ENCODE data around the gene EEFSEC. TPM values are rescaled to one million over a fixed set of nuclear protein-coding genes. Genes with fewer than 3 reads are reported as not detected.

The EEFSEC gene
- total RNA-seq, 2 experiments from 2014 or later, result 21.7 to 23.1 TPM

DNA sequence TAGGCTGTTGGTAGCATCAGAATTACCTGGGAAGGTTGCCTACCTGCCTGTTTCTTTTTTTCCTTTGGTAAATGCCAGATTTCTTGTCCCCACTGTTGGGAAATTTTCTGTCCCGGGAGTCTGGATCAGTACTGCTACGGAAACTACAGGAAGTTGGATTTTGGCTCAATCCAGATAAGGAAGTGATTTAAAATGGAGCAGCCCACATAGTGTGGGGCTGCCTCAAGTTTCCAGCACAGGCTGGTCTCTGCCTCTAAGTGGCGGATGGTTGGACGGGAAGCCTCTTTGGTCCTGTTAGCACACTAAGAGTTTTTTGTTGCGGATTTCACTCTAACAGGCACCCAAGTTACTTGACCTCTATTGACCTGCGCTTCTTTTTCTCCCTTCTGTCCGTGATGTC lies 54.7 kb downstream of the EEFSEC start:
- Mint-ChIP-seq H3K4me1 (ENCODE audit: low read depth) (no peaks in the 10 kb centered on the region), H3K27ac (no peak overlapping the region), H3K4me3 (no peak overlapping the region), H3K36me3 (ENCODE audit: low read depth) (no peaks in the 10 kb centered on the region), H3K27me3 (ENCODE audit: low read depth) (no peaks in the 10 kb centered on the region), H3K9me3 (ENCODE audit: insufficient read depth) (no peaks in the 10 kb centered on the region)
- DNase-seq (no peak), ATAC-seq (no peak)
- POLR2A ChIA-PET, result no interaction called here
- CTCF ChIA-PET, result no interaction called here

DNA sequence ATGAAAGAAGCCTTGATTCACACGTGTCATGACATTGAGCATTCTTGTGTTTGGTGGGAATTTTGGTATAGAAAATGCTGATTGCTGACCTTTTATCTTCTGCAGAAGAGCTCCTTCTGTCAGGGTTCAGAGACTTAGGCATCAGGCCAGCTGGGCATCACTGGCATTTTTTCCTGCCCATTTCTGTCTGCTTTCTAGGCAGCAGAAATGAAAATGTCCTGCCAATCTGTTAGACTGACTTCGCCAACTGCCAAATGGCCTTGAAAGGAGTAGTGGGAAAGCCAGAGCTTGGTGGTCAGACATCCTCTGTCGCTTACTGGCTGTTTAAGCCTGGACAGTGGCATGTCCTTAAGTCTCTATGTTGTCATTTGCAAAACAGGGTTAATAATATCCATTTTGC lies 57.4 kb downstream of the EEFSEC start:
- ChIA-PET CTCF (no interaction called here), POLR2A (no interaction called here)
- ATAC-seq (no peak), DNase-seq (no peak)
- no peaks in the 10 kb centered on the region for H3K36me3 Mint-ChIP-seq (ENCODE audit: low read depth)
- H3K4me1 Mint-ChIP-seq (ENCODE audit: low read depth), result no peaks in the 10 kb centered on the region
- no peak overlapping the region for H3K4me3 Mint-ChIP-seq
- no peak overlapping the region for H3K27ac Mint-ChIP-seq
- no peaks in the 10 kb centered on the region for H3K27me3 Mint-ChIP-seq (ENCODE audit: low read depth)
- no peaks in the 10 kb centered on the region for H3K9me3 Mint-ChIP-seq (ENCODE audit: insufficient read depth)

DNA sequence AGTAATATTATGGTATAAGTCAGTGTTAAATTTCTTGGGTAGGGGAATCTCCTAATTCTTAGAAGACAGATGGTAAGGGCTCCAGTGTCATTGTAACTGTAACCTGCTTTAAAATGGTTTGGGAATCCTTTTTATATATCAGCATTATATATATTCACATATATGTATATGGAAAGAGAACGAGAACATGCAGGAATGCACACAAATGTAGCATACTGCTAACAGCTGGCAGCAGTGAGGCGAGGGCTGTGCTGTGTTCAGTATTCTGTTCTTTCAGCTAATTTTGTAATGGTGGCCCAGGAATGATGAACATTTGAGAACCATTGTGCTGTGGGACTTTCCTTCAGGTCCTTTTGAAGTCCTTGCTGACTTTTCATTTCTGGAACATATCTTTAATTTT lies 60.8 kb downstream of the EEFSEC start:
- no peak for DNase-seq
- Mint-ChIP-seq H3K9me3 (ENCODE audit: insufficient read depth) (no peaks in the 10 kb centered on the region), H3K36me3 (ENCODE audit: low read depth) (peaks cover 1% of the 10 kb centered on the region), H3K27ac (no peak overlapping the region), H3K4me1 (ENCODE audit: low read depth) (peaks cover 5% of the 10 kb centered on the region), H3K4me3 (no peak overlapping the region), H3K27me3 (ENCODE audit: low read depth) (no peaks in the 10 kb centered on the region)
- ChIA-PET POLR2A (no interaction called here), CTCF (no interaction called here)
- ATAC-seq, result no peak

DNA sequence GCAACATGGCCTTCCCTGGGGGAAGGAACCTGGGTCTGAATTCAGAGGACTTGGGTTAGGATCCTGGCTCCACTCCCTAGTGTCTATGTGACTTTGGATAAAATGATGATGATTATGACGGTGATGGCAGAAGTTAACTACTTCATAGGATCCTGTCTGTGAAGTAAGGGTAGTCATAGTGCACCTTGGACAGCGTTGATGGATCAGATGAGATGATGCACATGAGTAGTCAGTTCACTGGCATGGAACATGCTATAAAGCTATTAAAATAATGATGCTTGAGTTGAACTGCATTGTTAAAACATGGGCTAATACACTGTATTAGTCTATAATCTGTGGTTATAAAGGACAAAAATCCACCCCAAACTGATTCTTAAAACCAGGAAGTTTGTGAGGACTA lies 62.0 kb downstream of the EEFSEC start:
- ChIA-PET POLR2A (no interaction called here), CTCF (no interaction called here)
- Mint-ChIP-seq H3K27me3 (ENCODE audit: low read depth) (no peaks in the 10 kb centered on the region), H3K9me3 (ENCODE audit: insufficient read depth) (peaks cover 4% of the 10 kb centered on the region), H3K27ac (no peak overlapping the region), H3K4me3 (no peak overlapping the region), H3K4me1 (ENCODE audit: low read depth) (peaks cover 5% of the 10 kb centered on the region), H3K36me3 (ENCODE audit: low read depth) (peaks cover 10% of the 10 kb centered on the region)
- no peak for DNase-seq
- no peak for ATAC-seq

DNA sequence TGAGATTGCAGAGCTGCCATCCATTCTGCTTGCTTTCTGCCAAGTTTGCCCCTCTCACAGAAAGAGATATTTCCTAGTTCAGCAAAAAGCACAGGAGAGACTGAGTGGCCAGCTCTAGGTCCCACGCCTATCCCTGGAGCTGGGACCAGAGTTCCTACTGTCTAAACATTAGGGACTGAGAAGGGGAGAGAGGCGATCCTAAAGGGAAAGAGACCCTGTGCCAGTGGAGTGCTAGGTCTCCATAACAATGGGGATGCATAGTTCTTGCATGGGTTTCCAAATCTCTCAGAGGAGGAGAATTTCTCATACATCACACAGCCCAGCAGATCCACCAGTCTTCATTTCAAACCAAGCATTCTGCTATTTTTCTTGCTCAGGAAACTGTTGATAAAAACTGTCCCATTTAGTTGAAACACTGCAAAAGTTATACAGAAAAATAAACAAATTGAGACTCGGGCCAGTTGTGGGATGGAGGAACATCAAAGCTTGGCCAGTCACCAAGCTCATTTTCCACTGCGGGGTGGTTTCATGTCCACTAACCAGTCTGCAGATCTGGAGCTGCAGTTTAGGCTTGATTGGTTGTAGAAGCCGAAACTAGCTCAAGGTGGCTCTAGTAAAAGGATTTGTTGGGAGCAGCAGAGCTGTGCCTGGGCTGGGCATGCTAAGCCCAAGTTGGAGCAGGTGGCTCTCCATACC lies 62.7 kb downstream of the EEFSEC start:
- CTCF ChIA-PET, result no interaction called here
- H3K27me3 Mint-ChIP-seq (ENCODE audit: low read depth), result no peaks in the 10 kb centered on the region
- POLR2A ChIA-PET, result interaction anchor here (1.0 kb wide), 1 partner anchor 11 kb away, joined by 3 read pairs; no protein-coding TSS in a partner anchor
- H3K27ac Mint-ChIP-seq, result no peak overlapping the region
- no peak for DNase-seq
- H3K36me3 Mint-ChIP-seq (ENCODE audit: low read depth), result peaks cover 15% of the 10 kb centered on the region
- peaks cover 5% of the 10 kb centered on the region for H3K4me1 Mint-ChIP-seq (ENCODE audit: low read depth)
- ATAC-seq, result no peak
- H3K4me3 Mint-ChIP-seq, result no peak overlapping the region
- peaks cover 4% of the 10 kb centered on the region for H3K9me3 Mint-ChIP-seq (ENCODE audit: insufficient read depth)

DNA sequence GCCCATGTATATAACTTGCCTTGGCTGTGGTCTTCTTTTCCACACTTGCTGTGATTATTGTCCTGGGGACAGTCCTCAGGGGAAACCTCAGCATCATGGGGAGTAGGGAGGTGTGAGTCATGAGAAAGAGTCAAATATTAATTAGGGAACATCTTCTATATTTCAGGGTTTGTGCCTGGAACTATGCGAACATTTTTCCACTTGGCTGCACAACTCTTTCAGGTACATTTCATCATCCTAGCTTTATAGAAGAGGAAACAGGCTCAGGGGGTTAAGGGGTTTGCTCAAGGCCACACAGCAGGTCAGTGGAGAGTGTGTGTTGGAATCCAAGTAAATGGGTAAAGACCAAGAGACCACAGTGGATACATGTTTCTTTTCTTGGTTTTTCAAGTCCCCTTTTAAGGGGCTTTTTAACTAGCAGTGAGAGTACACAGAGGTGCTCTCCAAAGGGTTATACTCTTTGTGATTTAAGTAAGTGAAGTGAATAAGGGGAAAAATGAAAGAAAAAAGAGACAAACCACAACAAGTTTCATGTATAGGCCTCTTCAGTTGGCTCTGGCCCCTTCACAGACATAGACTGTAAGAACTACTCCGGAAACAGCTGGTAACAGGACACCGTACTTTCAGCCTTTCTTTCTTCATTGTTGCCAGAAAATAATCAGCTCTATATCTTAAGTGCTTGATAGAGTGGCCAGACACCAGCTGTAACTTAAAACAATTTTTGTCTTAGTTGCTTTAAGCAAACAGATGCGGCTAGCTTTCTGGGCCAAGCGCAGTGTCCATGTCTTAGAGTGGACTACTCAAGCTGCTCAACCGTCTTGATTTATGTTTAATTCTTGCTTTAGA lies 64.6 kb downstream of the EEFSEC start:
- POLR2A ChIA-PET, result no interaction called here
- ATAC-seq (no peak), DNase-seq (no peak)
- Mint-ChIP-seq H3K4me1 (ENCODE audit: low read depth) (peaks cover 5% of the 10 kb centered on the region), H3K4me3 (no peak overlapping the region), H3K27ac (no peak overlapping the region), H3K9me3 (ENCODE audit: insufficient read depth) (peaks cover 9% of the 10 kb centered on the region), H3K36me3 (ENCODE audit: low read depth) (peaks cover 20% of the 10 kb centered on the region), H3K27me3 (ENCODE audit: low read depth) (no peaks in the 10 kb centered on the region)
- CTCF ChIA-PET, result interaction anchor here (1.3 to 1.4 kb wide), 2 partner anchors 8 to 104 kb away, joined by 3 read pairs; no protein-coding TSS in a partner anchor

DNA sequence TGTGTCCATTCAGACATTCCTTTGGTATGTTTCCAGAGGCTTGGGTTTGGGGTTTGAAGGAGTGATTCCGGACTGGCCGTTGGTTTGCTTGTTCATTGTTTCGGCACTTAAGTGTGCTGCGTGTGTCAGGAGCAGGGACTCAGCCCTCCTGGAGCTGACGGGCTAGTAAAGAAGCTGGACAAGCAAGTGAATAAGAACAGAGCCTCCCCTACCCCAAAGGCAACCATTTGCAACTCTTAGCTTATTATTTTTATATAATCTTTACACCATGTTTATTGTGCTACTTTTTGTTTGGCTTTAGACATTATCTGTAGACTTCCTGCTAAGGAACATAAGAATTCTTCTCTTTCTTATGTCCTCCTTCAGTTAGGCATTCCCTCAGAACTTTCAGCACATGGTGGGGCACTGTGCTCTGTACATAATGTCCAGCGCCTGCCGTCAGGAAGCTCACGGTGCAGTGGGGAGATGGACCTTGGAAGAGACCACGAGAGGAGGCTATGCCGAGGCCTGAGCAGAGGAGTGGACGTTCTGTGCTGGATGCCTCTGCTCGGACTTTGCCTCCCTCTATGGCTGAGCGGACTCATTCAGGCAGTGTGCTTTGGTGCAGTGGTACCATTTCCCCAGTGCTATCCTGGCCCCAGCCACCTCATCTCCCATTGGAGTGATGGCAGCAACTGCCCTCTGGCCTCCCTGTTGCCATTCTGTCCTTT lies 65.4 kb downstream of the EEFSEC start:
- Mint-ChIP-seq H3K36me3 (ENCODE audit: low read depth) (peaks cover 27% of the 10 kb centered on the region), H3K27me3 (ENCODE audit: low read depth) (no peaks in the 10 kb centered on the region), H3K9me3 (ENCODE audit: insufficient read depth) (peaks cover 16% of the 10 kb centered on the region), H3K4me3 (no peak overlapping the region), H3K27ac (no peak overlapping the region), H3K4me1 (ENCODE audit: low read depth) (peaks cover 5% of the 10 kb centered on the region)
- POLR2A ChIA-PET, result no interaction called here
- ATAC-seq (no peak), DNase-seq (no peak)
- CTCF ChIA-PET, result interaction anchor here (1.3 to 1.4 kb wide), 2 partner anchors 8 to 103 kb away, joined by 3 read pairs; no protein-coding TSS in a partner anchor

DNA sequence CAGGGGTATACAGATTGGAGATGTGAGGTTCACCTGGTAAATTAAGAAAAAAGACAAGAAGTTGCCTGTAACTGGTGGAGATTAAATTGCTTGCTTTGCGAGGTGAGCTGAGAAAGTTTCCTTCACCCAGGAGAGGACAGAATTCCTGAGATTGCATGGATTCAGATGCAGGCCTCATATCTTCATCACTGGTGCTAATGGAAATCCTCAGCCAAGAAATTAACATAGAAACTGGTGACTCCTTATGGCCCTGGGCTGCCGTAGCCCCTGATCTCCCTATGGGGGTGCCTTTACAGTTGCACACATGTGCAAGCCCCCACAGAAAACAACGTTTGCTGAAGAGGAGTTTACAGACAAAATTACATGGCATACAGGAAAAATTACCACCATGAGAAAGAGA lies 68.0 kb downstream of the EEFSEC start:
- Mint-ChIP-seq H3K27ac (no peak overlapping the region), H3K4me3 (no peak overlapping the region), H3K36me3 (ENCODE audit: low read depth) (peaks cover 33% of the 10 kb centered on the region), H3K4me1 (ENCODE audit: low read depth) (peaks cover 8% of the 10 kb centered on the region), H3K27me3 (ENCODE audit: low read depth) (no peaks in the 10 kb centered on the region), H3K9me3 (ENCODE audit: insufficient read depth) (peaks cover 16% of the 10 kb centered on the region)
- no peak for ATAC-seq
- no peak for DNase-seq
- ChIA-PET CTCF (no interaction called here), POLR2A (no interaction called here)

DNA sequence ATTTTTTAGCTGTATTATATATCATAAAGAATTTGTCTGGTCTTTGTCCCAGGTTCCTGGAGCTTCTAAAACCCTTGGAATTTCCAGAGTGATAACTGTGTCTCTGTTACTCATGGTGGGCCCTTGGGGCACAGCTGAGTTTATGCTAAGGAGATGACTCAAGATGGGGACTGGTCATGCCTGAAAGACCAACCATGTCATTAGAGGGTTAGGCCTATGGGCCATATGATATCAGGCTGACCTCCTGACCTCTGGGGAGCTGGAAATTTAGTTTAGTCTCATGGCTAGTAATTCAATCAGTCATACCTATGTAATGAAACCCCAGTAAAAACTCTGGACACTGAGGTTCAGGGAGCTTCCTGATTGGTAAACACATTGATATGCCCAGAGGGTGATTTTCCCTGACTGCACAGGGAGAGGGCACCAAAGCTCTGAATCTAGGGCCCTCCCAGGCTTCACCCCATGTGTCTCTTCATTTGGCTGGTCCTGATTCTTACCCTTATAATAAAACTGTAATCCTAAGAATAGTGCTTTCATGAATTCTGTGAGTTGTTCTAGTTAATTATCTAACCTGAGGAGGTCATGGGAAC lies 69.6 kb downstream of the EEFSEC start:
- no peak overlapping the region for H3K4me3 Mint-ChIP-seq
- no peak overlapping the region for H3K27ac Mint-ChIP-seq
- no peaks in the 10 kb centered on the region for H3K27me3 Mint-ChIP-seq (ENCODE audit: low read depth)
- CTCF ChIA-PET, result interaction anchor here (1.1 kb wide), 1 partner anchor 103 kb away, joined by 3 read pairs; no protein-coding TSS in a partner anchor
- peaks cover 16% of the 10 kb centered on the region for H3K9me3 Mint-ChIP-seq (ENCODE audit: insufficient read depth)
- H3K36me3 Mint-ChIP-seq (ENCODE audit: low read depth), result peaks cover 33% of the 10 kb centered on the region
- ATAC-seq, result no peak
- DNase-seq, result no peak
- H3K4me1 Mint-ChIP-seq (ENCODE audit: low read depth), result peaks cover 4% of the 10 kb centered on the region
- POLR2A ChIA-PET, result no interaction called here

DNA sequence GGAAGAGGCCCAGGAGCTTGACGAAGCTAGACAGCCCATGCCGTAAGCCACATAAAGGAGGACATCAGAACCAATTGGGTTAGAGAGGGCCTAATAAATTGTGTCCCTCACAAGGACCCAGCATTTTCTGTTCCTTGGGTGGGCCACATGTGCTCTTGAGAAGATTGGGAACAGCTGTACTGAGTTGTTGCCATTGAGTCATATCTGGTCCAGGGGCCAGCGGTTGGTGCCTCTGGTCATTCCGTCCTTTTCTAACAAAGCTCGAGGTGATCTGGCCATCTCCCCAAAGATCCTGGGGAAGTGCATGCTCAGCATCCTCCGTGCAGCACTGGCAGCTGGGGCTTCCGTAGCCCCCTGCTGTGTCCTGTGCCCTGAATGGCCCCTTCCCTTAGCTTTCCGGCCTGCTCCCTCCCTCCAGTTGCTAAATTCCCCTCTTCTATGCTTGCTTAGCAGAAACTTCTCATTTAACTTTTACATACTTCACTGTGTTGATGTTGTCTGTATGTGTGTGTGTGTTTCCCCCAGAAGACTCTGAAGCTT lies 73.0 kb downstream of the EEFSEC start:
- H3K27ac Mint-ChIP-seq, result no peak overlapping the region
- H3K4me1 Mint-ChIP-seq (ENCODE audit: low read depth), result peaks cover 3% of the 10 kb centered on the region
- ATAC-seq (no peak), DNase-seq (no peak)
- peaks cover 16% of the 10 kb centered on the region for H3K36me3 Mint-ChIP-seq (ENCODE audit: low read depth)
- CTCF ChIA-PET, result interaction anchor here (0.7 to 1.8 kb wide), 11 partner anchors 8 to 131 kb away, joined by 3 to 12 read pairs (median 4); no protein-coding TSS in a partner anchor
- no peaks in the 10 kb centered on the region for H3K27me3 Mint-ChIP-seq (ENCODE audit: low read depth)
- POLR2A ChIA-PET, result no interaction called here
- no peak overlapping the region for H3K4me3 Mint-ChIP-seq
- H3K9me3 Mint-ChIP-seq (ENCODE audit: insufficient read depth), result peaks cover 12% of the 10 kb centered on the region

DNA sequence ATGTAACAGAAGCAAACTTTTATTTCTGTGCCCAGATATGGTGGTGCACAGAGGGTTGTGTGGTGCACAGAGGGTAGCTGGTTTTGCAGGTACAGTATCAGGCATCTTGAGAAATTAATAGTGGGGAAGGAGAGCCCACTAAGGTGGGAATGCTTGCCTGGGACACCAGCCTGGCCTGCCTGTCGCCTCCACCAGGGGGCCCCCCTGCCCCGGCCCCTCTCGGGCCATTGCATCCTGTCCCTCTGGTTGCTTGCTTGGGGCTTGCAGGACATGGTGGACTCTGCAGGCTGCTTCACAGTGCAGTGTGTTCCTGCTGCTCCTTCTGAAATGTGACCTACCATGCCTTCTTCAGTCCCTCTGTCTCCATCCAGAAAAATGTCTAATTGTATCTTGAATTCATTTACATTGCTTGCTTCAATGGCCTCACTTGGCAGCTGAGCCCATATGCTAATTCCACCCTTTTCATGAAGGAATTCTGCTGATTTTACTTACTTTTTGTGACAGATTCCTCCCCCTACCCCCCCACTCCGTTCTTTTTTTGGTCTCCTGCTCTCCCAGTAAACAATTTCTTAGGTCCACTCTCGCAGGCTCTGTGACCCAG lies 73.6 kb downstream of the EEFSEC start:
- Mint-ChIP-seq H3K27me3 (ENCODE audit: low read depth) (no peaks in the 10 kb centered on the region), H3K27ac (no peak overlapping the region), H3K9me3 (ENCODE audit: insufficient read depth) (peaks cover 12% of the 10 kb centered on the region), H3K4me3 (no peak overlapping the region), H3K4me1 (ENCODE audit: low read depth) (peaks cover 3% of the 10 kb centered on the region), H3K36me3 (ENCODE audit: low read depth) (peaks cover 16% of the 10 kb centered on the region)
- DNase-seq, result peak; percentile 48
- ChIA-PET CTCF (interaction anchor here (0.7 to 1.8 kb wide), 10 partner anchors 8 to 132 kb away, joined by 3 to 12 read pairs (median 5); no protein-coding TSS in a partner anchor), POLR2A (interaction anchor here (0.7 kb wide), 1 partner anchor 11 kb away, joined by 3 read pairs; no protein-coding TSS in a partner anchor)
- peak; percentile 71 for ATAC-seq
